HEK293 (cell line): Measurements from ENCODE around the gene SPTBN1.

Source experiments
- CTCF ChIA-PET: fragments of 350-600 bp; formaldehyde crosslinking; extraction: SDS; loops from one replicate; lab custom pipeline; 2021; ENCODE audit warnings: antibody characterized with exemption; lab: Yijun Ruan, JAX
- POLR2A ChIA-PET: fragments of 300-600 bp; formaldehyde crosslinking; extraction: SDS; loops from one replicate; lab custom pipeline; 2020; ENCODE audit warnings: antibody characterized with exemption, inconsistent platforms; lab: Yijun Ruan, JAX
- H3K27ac ChIP-seq: fragments of 200-500 bp; sonication (Bioruptor generic); 2 replicates; pipeline ENCODE4 v1.5.1; 2014; ENCODE audit warnings: low read depth, low read length, control low read depth, inconsistent platforms; ENCODE audit errors: extremely low read depth
- H3K36me3 ChIP-seq, 2 experiments: fragments of 200-500 bp in 1 of 2; sonication (Bioruptor generic) in 1 of 2; 1 replicate in 1 of 2; 2 replicates in 1 of 2; pipeline ENCODE4 v1.5.1; 2014 to 2017; ENCODE audit warnings: inconsistent platforms in 2 of 2, low read length in 2 of 2; ENCODE audit not compliant: control insufficient read depth in 2 of 2, insufficient read depth in 1 of 2
- H3K4me1 ChIP-seq: fragments of 200-500 bp; sonication (Bioruptor generic); 2 replicates; pipeline ENCODE4 v1.5.1; 2014; ENCODE audit warnings: mild to moderate bottlenecking, low read length, inconsistent platforms; ENCODE audit not compliant: control insufficient read depth, insufficient read depth
- H3K4me3 ChIP-seq: 2 replicates; pipeline ENCODE4 v1.5.1; 2011; ENCODE audit warnings: low read depth, mild to moderate bottlenecking, control low read depth, low read length, moderate library complexity
- H3K9me3 ChIP-seq: fragments of 200-500 bp; sonication (Bioruptor generic); 2 replicates; pipeline ENCODE4 v1.5.1; 2014; ENCODE audit warnings: low read depth, low read length, inconsistent platforms; ENCODE audit not compliant: control insufficient read depth, insufficient read depth
- KLF8 ChIP-seq: fragments of 450-650 bp; formaldehyde crosslinking; IDR thresholded peaks from 2 replicates; pipeline ENCODE4 v1.5.1; 2016; ENCODE audit warnings: missing biosample characterization, missing genetic modification characterization
- SCRT2 ChIP-seq: fragments of 450-650 bp; formaldehyde crosslinking; IDR thresholded peaks from 2 replicates; pipeline ENCODE4 v1.5.1; 2016; ENCODE audit warnings: missing biosample characterization, missing genetic modification characterization
- TRIM28 ChIP-seq: IDR thresholded peaks from 2 replicates; pipeline ENCODE4 v1.6.1; 2011; ENCODE audit warnings: low read length, control low read depth, borderline replicate concordance
- ZBTB21 ChIP-seq: fragments of 450-650 bp; formaldehyde crosslinking; IDR thresholded peaks from 2 replicates; pipeline ENCODE4 v1.5.1; 2017; ENCODE audit warnings: missing biosample characterization, missing genetic modification characterization
- ZBTB7A ChIP-seq: fragments of 450-650 bp; formaldehyde crosslinking; IDR thresholded peaks from 2 replicates; pipeline ENCODE4 v1.5.1; 2016; ENCODE audit warnings: low read depth, missing biosample characterization, missing genetic modification characterization
- ZNF112 ChIP-seq: fragments of 450-650 bp; formaldehyde crosslinking; IDR thresholded peaks from 2 replicates; pipeline ENCODE4 v1.5.0; 2017; ENCODE audit warnings: missing biosample characterization, missing genetic modification characterization
- ZNF169 ChIP-seq: fragments of 450-650 bp; formaldehyde crosslinking; IDR thresholded peaks from 2 replicates; pipeline ENCODE4 v1.5.1; 2016; ENCODE audit warnings: missing biosample characterization, missing genetic modification characterization
- ZNF292 ChIP-seq: fragments of 450-650 bp; formaldehyde crosslinking; IDR thresholded peaks from 2 replicates; pipeline ENCODE4 v1.5.1; 2016; ENCODE audit warnings: low read depth, missing biosample characterization, missing genetic modification characterization, borderline replicate concordance
- ZNF423 ChIP-seq: fragments of 450-650 bp; formaldehyde crosslinking; IDR thresholded peaks from 2 replicates; pipeline ENCODE4 v1.5.1; 2016; ENCODE audit warnings: missing biosample characterization, missing genetic modification characterization
- ZNF624 ChIP-seq: fragments of 450-650 bp; formaldehyde crosslinking; IDR thresholded peaks from 2 replicates; pipeline ENCODE4 v1.5.1; 2017; ENCODE audit warnings: missing biosample characterization, missing genetic modification characterization
- ZNF654 ChIP-seq: fragments of 450-650 bp; formaldehyde crosslinking; IDR thresholded peaks from 2 replicates; pipeline ENCODE4 v1.5.1; 2016; ENCODE audit warnings: low read depth, missing biosample characterization, missing genetic modification characterization
- ZNF658 ChIP-seq: fragments of 450-650 bp; formaldehyde crosslinking; IDR thresholded peaks from 2 replicates; pipeline ENCODE4; 2016; ENCODE audit warnings: missing biosample characterization, missing genetic modification characterization
- ZNF747 ChIP-seq: fragments of 450-650 bp; formaldehyde crosslinking; IDR thresholded peaks from 2 replicates; pipeline ENCODE4 v1.5.1; 2016; ENCODE audit warnings: missing biosample characterization, missing genetic modification characterization
- ZNF768 ChIP-seq: fragments of 450-650 bp; formaldehyde crosslinking; IDR thresholded peaks from 2 replicates; pipeline ENCODE4 v1.5.1; 2018; ENCODE audit warnings: missing biosample characterization, mild to moderate bottlenecking, missing genetic modification characterization
- ZSCAN16 ChIP-seq: fragments of 450-650 bp; formaldehyde crosslinking; IDR thresholded peaks from 2 replicates; pipeline ENCODE4 v1.5.1; 2016; ENCODE audit warnings: missing biosample characterization, missing genetic modification characterization
- TF ChIP-seq, protein P1 (sequence below): fragments of 450-650 bp; formaldehyde crosslinking; IDR thresholded peaks from 2 replicates; pipeline ENCODE4 v1.5.1; 2017; ENCODE audit warnings: missing biosample characterization, missing genetic modification characterization
- TF ChIP-seq, protein P2 (sequence below): fragments of 450-650 bp; formaldehyde crosslinking; IDR thresholded peaks from 2 replicates; pipeline ENCODE4 v1.5.1; 2016; ENCODE audit warnings: missing biosample characterization, missing genetic modification characterization
- TF ChIP-seq, protein P3 (sequence below): fragments of 450-650 bp; formaldehyde crosslinking; IDR thresholded peaks from 2 replicates; pipeline ENCODE4 v1.5.1; 2017; ENCODE audit warnings: missing biosample characterization, missing genetic modification characterization
- TF ChIP-seq, protein P4 (sequence below): fragments of 450-650 bp; formaldehyde crosslinking; IDR thresholded peaks from 2 replicates; pipeline ENCODE4 v1.5.1; 2016; ENCODE audit warnings: missing biosample characterization, missing genetic modification characterization
- TF ChIP-seq, protein P5 (sequence below): fragments of 450-650 bp; formaldehyde crosslinking; IDR thresholded peaks from 2 replicates; pipeline ENCODE4 v1.5.1; 2017; ENCODE audit warnings: missing biosample characterization, missing genetic modification characterization
- TF ChIP-seq, protein P6 (sequence below): fragments of 450-650 bp; formaldehyde crosslinking; IDR thresholded peaks from 2 replicates; pipeline ENCODE4 v1.5.1; 2017; ENCODE audit warnings: missing biosample characterization, missing genetic modification characterization
- TF ChIP-seq, protein P7 (sequence below): fragments of 450-650 bp; formaldehyde crosslinking; IDR thresholded peaks from 2 replicates; pipeline ENCODE4 v1.5.0; 2017; ENCODE audit warnings: missing biosample characterization, missing genetic modification characterization, borderline replicate concordance

Gene SPTBN1

DNA sequence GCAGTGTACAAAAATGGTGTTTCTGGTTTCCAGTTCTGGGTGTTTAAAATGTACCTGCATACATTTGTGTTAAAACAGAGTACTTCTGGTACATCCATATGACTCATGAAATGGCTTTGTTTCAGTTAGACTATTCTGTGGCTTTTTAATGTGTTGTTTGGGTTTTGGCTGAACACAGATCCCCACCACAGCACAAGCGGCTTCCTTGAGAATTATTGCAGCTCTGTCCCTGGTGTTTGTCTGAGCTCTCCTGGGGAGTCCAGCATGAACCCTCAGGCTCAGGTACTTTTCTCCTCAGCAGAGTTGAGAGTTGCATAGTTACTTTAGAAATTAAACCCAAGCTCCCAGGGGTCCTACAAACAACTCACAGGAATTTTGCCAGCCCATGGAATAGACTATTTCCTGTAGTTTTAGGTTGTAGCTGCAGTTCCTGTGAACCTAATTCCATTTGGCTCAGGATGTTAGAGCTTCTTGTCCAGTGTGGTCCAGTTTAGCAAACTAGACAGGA is 202.5 kb downstream of the SPTBN1 start:
- H3K36me3 ChIP-seq, result peaks cover 13 to 99% of the 10 kb centered on the region in 2 experiments; a peak in 2 of 3 replicates

DNA sequence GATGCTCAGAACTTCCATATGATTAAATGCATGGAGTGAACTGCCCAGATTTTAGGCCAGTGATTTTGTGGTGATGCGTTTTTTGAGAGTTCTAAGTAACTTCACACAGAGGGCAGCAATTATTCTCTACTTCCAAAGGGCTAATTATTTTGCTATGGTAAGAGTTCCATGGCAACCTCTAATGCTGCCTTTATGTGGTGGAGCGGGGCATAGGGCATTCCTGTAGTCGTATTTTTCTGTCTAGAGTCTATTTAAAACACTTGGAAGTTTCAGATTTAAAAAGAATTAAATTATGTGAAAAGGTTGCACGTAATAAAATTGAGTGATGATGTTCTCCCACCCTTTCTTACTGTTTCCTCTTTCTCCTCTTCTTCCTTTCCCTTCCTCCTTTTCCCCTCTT is 203.4 kb downstream of the SPTBN1 start:
- ChIA-PET POLR2A (no interaction called here), CTCF (interaction anchor here (1.8 kb wide), 1 partner anchor 17 kb away, joined by 3 read pairs; no protein-coding TSS in a partner anchor)
- Histone ChIP-seq H3K9me3 (no peaks in the 10 kb centered on the region), H3K4me1 (no peaks in the 10 kb centered on the region), H3K36me3 (peaks cover 13 to 99% of the 10 kb centered on the region in 2 experiments; a peak in 2 of 3 replicates), H3K4me3 (no peak overlapping the region), H3K27ac (no peak overlapping the region)
- TF ChIP-seq ZNF768 (tag by site-specific recombination) (no peak), ZBTB21 (tag by site-specific recombination) (no peak), ZNF658 (no peak), ZNF169 (tag by site-specific recombination) (no peak), TRIM28 (no peak), ZNF747 (tag by site-specific recombination) (no peak), ZNF292 (tag by site-specific recombination) (no peak), ZNF654 (tag by site-specific recombination) (no peak), ZNF624 (no peak)
- TF ChIP-seq, protein P1, sequence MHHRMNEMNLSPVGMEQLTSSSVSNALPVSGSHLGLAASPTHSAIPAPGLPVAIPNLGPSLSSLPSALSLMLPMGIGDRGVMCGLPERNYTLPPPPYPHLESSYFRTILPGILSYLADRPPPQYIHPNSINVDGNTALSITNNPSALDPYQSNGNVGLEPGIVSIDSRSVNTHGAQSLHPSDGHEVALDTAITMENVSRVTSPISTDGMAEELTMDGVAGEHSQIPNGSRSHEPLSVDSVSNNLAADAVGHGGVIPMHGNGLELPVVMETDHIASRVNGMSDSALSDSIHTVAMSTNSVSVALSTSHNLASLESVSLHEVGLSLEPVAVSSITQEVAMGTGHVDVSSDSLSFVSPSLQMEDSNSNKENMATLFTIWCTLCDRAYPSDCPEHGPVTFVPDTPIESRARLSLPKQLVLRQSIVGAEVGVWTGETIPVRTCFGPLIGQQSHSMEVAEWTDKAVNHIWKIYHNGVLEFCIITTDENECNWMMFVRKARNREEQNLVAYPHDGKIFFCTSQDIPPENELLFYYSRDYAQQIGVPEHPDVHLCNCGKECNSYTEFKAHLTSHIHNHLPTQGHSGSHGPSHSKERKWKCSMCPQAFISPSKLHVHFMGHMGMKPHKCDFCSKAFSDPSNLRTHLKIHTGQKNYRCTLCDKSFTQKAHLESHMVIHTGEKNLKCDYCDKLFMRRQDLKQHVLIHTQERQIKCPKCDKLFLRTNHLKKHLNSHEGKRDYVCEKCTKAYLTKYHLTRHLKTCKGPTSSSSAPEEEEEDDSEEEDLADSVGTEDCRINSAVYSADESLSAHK (tag by site-specific recombination), result no peak
- TF ChIP-seq, protein P2, sequence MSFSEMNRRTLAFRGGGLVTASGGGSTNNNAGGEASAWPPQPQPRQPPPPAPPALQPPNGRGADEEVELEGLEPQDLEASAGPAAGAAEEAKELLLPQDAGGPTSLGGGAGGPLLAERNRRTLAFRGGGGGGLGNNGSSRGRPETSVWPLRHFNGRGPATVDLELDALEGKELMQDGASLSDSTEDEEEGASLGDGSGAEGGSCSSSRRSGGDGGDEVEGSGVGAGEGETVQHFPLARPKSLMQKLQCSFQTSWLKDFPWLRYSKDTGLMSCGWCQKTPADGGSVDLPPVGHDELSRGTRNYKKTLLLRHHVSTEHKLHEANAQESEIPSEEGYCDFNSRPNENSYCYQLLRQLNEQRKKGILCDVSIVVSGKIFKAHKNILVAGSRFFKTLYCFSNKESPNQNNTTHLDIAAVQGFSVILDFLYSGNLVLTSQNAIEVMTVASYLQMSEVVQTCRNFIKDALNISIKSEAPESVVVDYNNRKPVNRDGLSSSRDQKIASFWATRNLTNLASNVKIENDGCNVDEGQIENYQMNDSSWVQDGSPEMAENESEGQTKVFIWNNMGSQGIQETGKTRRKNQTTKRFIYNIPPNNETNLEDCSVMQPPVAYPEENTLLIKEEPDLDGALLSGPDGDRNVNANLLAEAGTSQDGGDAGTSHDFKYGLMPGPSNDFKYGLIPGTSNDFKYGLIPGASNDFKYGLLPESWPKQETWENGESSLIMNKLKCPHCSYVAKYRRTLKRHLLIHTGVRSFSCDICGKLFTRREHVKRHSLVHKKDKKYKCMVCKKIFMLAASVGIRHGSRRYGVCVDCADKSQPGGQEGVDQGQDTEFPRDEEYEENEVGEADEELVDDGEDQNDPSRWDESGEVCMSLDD (tag by site-specific recombination), result no peak
- TF ChIP-seq, protein P3, sequence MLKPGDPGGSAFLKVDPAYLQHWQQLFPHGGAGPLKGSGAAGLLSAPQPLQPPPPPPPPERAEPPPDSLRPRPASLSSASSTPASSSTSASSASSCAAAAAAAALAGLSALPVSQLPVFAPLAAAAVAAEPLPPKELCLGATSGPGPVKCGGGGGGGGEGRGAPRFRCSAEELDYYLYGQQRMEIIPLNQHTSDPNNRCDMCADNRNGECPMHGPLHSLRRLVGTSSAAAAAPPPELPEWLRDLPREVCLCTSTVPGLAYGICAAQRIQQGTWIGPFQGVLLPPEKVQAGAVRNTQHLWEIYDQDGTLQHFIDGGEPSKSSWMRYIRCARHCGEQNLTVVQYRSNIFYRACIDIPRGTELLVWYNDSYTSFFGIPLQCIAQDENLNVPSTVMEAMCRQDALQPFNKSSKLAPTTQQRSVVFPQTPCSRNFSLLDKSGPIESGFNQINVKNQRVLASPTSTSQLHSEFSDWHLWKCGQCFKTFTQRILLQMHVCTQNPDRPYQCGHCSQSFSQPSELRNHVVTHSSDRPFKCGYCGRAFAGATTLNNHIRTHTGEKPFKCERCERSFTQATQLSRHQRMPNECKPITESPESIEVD (tag by site-specific recombination), result no peak
- TF ChIP-seq, protein P4, sequence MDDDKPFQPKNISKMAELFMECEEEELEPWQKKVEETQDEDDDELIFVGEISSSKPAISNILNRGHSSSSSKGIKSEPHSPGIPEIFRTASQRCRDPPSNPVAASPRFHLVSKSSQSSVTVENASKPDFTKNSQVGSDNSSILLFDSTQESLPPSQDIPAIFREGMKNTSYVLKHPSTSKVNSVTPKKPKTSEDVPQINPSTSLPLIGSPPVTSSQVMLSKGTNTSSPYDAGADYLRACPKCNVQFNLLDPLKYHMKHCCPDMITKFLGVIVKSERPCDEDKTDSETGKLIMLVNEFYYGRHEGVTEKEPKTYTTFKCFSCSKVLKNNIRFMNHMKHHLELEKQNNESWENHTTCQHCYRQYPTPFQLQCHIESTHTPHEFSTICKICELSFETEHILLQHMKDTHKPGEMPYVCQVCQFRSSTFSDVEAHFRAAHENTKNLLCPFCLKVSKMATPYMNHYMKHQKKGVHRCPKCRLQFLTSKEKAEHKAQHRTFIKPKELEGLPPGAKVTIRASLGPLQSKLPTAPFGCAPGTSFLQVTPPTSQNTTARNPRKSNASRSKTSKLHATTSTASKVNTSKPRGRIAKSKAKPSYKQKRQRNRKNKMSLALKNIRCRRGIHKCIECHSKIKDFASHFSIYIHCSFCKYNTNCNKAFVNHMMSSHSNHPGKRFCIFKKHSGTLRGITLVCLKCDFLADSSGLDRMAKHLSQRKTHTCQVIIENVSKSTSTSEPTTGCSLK (tag by site-specific recombination), result no peak
- TF ChIP-seq, protein P5, sequence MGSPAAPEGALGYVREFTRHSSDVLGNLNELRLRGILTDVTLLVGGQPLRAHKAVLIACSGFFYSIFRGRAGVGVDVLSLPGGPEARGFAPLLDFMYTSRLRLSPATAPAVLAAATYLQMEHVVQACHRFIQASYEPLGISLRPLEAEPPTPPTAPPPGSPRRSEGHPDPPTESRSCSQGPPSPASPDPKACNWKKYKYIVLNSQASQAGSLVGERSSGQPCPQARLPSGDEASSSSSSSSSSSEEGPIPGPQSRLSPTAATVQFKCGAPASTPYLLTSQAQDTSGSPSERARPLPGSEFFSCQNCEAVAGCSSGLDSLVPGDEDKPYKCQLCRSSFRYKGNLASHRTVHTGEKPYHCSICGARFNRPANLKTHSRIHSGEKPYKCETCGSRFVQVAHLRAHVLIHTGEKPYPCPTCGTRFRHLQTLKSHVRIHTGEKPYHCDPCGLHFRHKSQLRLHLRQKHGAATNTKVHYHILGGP (tag by site-specific recombination), result no peak

More for the DNA sequence above, 202.5 kb downstream of the SPTBN1 start:
- ChIA-PET POLR2A (no interaction called here), CTCF (interaction anchor here (0.6 to 3.9 kb wide), 9 partner anchors 7 to 1470 kb away, joined by 3 to 22 read pairs (median 3); no protein-coding TSS in a partner anchor)
- Histone ChIP-seq H3K9me3 (no peaks in the 10 kb centered on the region), H3K4me3 (no peak overlapping the region), H3K4me1 (no peaks in the 10 kb centered on the region), H3K27ac (no peak overlapping the region)
- TF ChIP-seq SCRT2 (tag by site-specific recombination) (no peak), ZBTB7A (tag by site-specific recombination) (no peak), ZSCAN16 (tag by site-specific recombination) (no peak), ZNF112 (no peak), ZNF423 (tag by site-specific recombination) (no peak), KLF8 (tag by site-specific recombination) (no peak)
- TF ChIP-seq, protein P6, sequence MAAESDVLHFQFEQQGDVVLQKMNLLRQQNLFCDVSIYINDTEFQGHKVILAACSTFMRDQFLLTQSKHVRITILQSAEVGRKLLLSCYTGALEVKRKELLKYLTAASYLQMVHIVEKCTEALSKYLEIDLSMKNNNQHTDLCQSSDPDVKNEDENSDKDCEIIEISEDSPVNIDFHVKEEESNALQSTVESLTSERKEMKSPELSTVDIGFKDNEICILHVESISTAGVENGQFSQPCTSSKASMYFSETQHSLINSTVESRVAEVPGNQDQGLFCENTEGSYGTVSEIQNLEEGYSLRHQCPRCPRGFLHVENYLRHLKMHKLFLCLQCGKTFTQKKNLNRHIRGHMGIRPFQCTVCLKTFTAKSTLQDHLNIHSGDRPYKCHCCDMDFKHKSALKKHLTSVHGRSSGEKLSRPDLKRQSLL, result no peak
- TF ChIP-seq, protein P7, sequence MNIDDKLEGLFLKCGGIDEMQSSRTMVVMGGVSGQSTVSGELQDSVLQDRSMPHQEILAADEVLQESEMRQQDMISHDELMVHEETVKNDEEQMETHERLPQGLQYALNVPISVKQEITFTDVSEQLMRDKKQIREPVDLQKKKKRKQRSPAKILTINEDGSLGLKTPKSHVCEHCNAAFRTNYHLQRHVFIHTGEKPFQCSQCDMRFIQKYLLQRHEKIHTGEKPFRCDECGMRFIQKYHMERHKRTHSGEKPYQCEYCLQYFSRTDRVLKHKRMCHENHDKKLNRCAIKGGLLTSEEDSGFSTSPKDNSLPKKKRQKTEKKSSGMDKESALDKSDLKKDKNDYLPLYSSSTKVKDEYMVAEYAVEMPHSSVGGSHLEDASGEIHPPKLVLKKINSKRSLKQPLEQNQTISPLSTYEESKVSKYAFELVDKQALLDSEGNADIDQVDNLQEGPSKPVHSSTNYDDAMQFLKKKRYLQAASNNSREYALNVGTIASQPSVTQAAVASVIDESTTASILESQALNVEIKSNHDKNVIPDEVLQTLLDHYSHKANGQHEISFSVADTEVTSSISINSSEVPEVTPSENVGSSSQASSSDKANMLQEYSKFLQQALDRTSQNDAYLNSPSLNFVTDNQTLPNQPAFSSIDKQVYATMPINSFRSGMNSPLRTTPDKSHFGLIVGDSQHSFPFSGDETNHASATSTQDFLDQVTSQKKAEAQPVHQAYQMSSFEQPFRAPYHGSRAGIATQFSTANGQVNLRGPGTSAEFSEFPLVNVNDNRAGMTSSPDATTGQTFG, result no peak
